GM23338 (cell line): Measurements from ENCODE around the gene HAGH. TPM values are rescaled to one million over a fixed set of nuclear protein-coding genes. Genes with fewer than 3 reads are reported as not detected.

Experiments
- ATAC-seq: fragments of 200-7000 bp; cut with Tn5 transposase; 3 replicates; pipeline ENCODE4 v1.9.1; 2020
- DNase-seq: peaks from one replicate; pipeline ENCODE4 v3.0.0-alpha.2; 2015; ENCODE audit warnings: low spot score
- H2AFZ ChIP-seq: fragments of 200-600 bp; sonication (generic); 2 replicates; pipeline ENCODE4 v1.8.0; 2016; ENCODE audit warnings: antibody characterized with exemption, mild to moderate bottlenecking, moderate library complexity
- H3F3A ChIP-seq: fragments of 200-600 bp; sonication (generic); replicated peaks from 2 replicates; pipeline ENCODE4 v1.8.0; 2017; ENCODE audit warnings: antibody characterized with exemption, mixed run types, low read depth
- H3K27ac ChIP-seq: fragments of 200-600 bp; sonication (generic); 2 replicates; pipeline ENCODE4 v1.6.1; 2016; ENCODE audit warnings: low read depth
- H3K27me3 ChIP-seq: fragments of 200-600 bp; sonication (generic); 2 replicates; pipeline ENCODE4 v1.8.0; 2016; ENCODE audit warnings: mild to moderate bottlenecking, mixed run types, moderate library complexity; ENCODE audit not compliant: insufficient read depth
- H3K36me3 ChIP-seq: fragments of 200-600 bp; sonication (generic); 2 replicates; pipeline ENCODE4 v1.8.0; 2016; ENCODE audit warnings: mild to moderate bottlenecking; ENCODE audit not compliant: insufficient read depth
- H3K4me1 ChIP-seq: fragments of 200-600 bp; sonication (generic); 2 replicates; pipeline ENCODE4 v1.8.0; 2016; ENCODE audit warnings: mild to moderate bottlenecking, moderate library complexity; ENCODE audit not compliant: insufficient read depth
- H3K4me2 ChIP-seq: fragments of 200-600 bp; sonication (generic); 2 replicates; pipeline ENCODE4 v1.7.1; 2017; ENCODE audit warnings: mixed run types
- H3K4me3 ChIP-seq: fragments of 200-600 bp; sonication (generic); 2 replicates; pipeline ENCODE4 v1.6.1; 2016; ENCODE audit warnings: mixed run types
- H3K79me2 ChIP-seq: fragments of 200-600 bp; sonication (generic); replicated peaks from 2 replicates; pipeline ENCODE4 v1.8.0; 2017; ENCODE audit warnings: mild to moderate bottlenecking; ENCODE audit not compliant: insufficient read depth
- H3K9me2 ChIP-seq: fragments of 200-600 bp; sonication (generic); 2 replicates; pipeline ENCODE4 v1.8.0; 2017; ENCODE audit not compliant: insufficient read depth
- H4K20me1 ChIP-seq: fragments of 200-600 bp; sonication (generic); replicated peaks from 2 replicates; pipeline ENCODE4 v1.8.0; 2017; ENCODE audit warnings: mild to moderate bottlenecking; ENCODE audit not compliant: insufficient read depth
- H3K27ac Mint-ChIP-seq: 2 replicates; pipeline ENCODE4 v1.8.0; 2020; ENCODE audit warnings: inconsistent platforms, mild to moderate bottlenecking, moderate library complexity, mixed read lengths
- H3K27me3 Mint-ChIP-seq: 3 replicates; pipeline ENCODE4 v1.8.0; 2022; ENCODE audit warnings: low read depth, mild to moderate bottlenecking, moderate library complexity, mixed read lengths, inconsistent platforms; ENCODE audit not compliant: insufficient read depth, poor library complexity
- H3K36me3 Mint-ChIP-seq: 3 replicates; pipeline ENCODE4 v1.8.0; 2021; ENCODE audit warnings: low read depth, mild to moderate bottlenecking, inconsistent platforms, moderate library complexity, mixed read lengths
- H3K4me1 Mint-ChIP-seq: 3 replicates; pipeline ENCODE4 v1.8.0; 2020; ENCODE audit warnings: mild to moderate bottlenecking, inconsistent platforms, mixed read lengths
- H3K4me3 Mint-ChIP-seq: 3 replicates; pipeline ENCODE4 v1.8.0; 2021; ENCODE audit warnings: moderate library complexity, mild to moderate bottlenecking, inconsistent platforms, mixed read lengths
- H3K9me3 Mint-ChIP-seq: 3 replicates; pipeline ENCODE4 v1.8.0; 2020; ENCODE audit warnings: moderate library complexity, mild to moderate bottlenecking, inconsistent platforms, mixed read lengths
- CTCF ChIP-seq, 2 experiments: fragments of 200-600 bp in 1 of 2; sonication (generic) in 1 of 2; conservative IDR thresholded peaks; 2 replicates each; pipeline versions ENCODE4 v1.5.1 to v1.6.1; 2016 to 2017; ENCODE audit warnings: antibody characterized with exemption in 2 of 2, low read depth in 2 of 2, mild to moderate bottlenecking in 2 of 2, moderate library complexity in 1 of 2
- ETS1 ChIP-seq: IDR thresholded peaks from 2 replicates; pipeline ENCODE4 v1.6.1; 2016; ENCODE audit warnings: antibody characterized with exemption
- EZH2 ChIP-seq: fragments of 200-600 bp; sonication (generic); IDR thresholded peaks from one replicate; pipeline ENCODE4 v1.8.0; 2017; ENCODE audit warnings: antibody characterized with exemption, mild to moderate bottlenecking, low read depth; ENCODE audit not compliant: unreplicated experiment
- EZH2phosphoT487 ChIP-seq: fragments of 200-600 bp; sonication (generic); IDR thresholded peaks from one replicate; pipeline ENCODE4 v1.8.1; 2018; ENCODE audit warnings: antibody characterized with exemption; ENCODE audit not compliant: unreplicated experiment
- JUNB ChIP-seq: IDR thresholded peaks from one replicate; pipeline ENCODE4 v1.6.1; 2016; ENCODE audit warnings: antibody characterized with exemption; ENCODE audit not compliant: unreplicated experiment
- NANOG ChIP-seq: IDR thresholded peaks from 2 replicates; pipeline ENCODE4 v1.6.1; 2016; ENCODE audit warnings: antibody characterized with exemption, borderline replicate concordance
- REST ChIP-seq: IDR thresholded peaks from one replicate; pipeline ENCODE4 v1.6.1; 2018; ENCODE audit warnings: antibody characterized with exemption; ENCODE audit not compliant: unreplicated experiment
- STAT1 ChIP-seq: IDR thresholded peaks from one replicate; pipeline ENCODE4 v1.6.1; 2016; ENCODE audit warnings: antibody characterized with exemption; ENCODE audit not compliant: unreplicated experiment
- ZNF114 ChIP-seq: fragments of 250-450 bp; sonication (Bioruptor Pico); IDR thresholded peaks from 2 replicates; pipeline ENCODE4 v1.5.0; 2020; ENCODE audit warnings: mild to moderate bottlenecking, moderate library complexity
- ZNF331 ChIP-seq: fragments of 250-450 bp; sonication (Bioruptor Pico); IDR thresholded peaks from 2 replicates; pipeline ENCODE4 v1.5.0; 2020; ENCODE audit warnings: low read depth, mild to moderate bottlenecking, moderate library complexity
- ZNF462 ChIP-seq: fragments of 250-450 bp; sonication (Bioruptor Pico); IDR thresholded peaks from 2 replicates; pipeline ENCODE4 v1.5.0; 2020; ENCODE audit warnings: mild to moderate bottlenecking, moderate library complexity
- polyA plus RNA-seq: library from polyadenylated mRNA; unstranded; fragments of >200 nt; fragmentation: Nextera tagmentation; extraction: Ambion mirVana; gene quantifications from 2 replicates; pipeline ENCODE4 v1.2.1, GENCODE V29; 2016
- total RNA-seq: library from RNA; depleted of rRNA; stranded (reverse); fragments of >200 nt; shearing (Covaris generic); gene quantifications from 2 replicates; pipeline ENCODE4 v1.2.3, GENCODE V29; 2014

Gene HAGH
- total and polyA plus RNA-seq, 2 experiments from 2014 or later: 24.7 to 28.9 TPM

GRCh38 chr16:1789643-1790045 lies 37.0 kb downstream of the HAGH start:
- no peak for ATAC-seq
- no peak for DNase-seq
- Histone ChIP-seq H3K4me3 (no peak overlapping the region), H3K36me3 (no peaks in the 10 kb centered on the region), H2AFZ (no peak overlapping the region), H3K79me2 (peaks cover 19% of the 10 kb centered on the region), H3K4me1 (no peaks in the 10 kb centered on the region), H3K9me2 (no peaks in the 10 kb centered on the region), H3K27me3 (no peaks in the 10 kb centered on the region), H3K27ac (no peak overlapping the region), H3K4me2 (no peak overlapping the region), H4K20me1 (peaks cover 9% of the 10 kb centered on the region), H3F3A (no peaks in the 10 kb centered on the region)
- peaks cover 2% of the 10 kb centered on the region; the same call in 1 of the 3 replicates for H3K9me3 Mint-ChIP-seq
- H3K27me3 Mint-ChIP-seq: peaks cover 6% of the 10 kb centered on the region
- H3K27ac Mint-ChIP-seq: no peak overlapping the region
- no peaks in the 10 kb centered on the region for H3K4me1 Mint-ChIP-seq
- H3K36me3 Mint-ChIP-seq: peaks cover 5% of the 10 kb centered on the region; the same call in 1 of the 3 replicates
- H3K4me3 Mint-ChIP-seq: no peak overlapping the region
- TF ChIP-seq JUNB (no peak), ETS1 (no peak), EZH2 (no peak), ZNF114 (CRISPR knock-in tag) (no peak), EZH2phosphoT487 (no peak), CTCF (conservative IDR thresholded peaks at IDR 0.05; ENCODE audit: low read depth in 2 of 2) (no peak), REST (no peak), ZNF331 (CRISPR knock-in tag) (no peak), NANOG (no peak), STAT1 (no peak)

- Histone ChIP-seq H4K20me1 (peaks cover 14% of the 10 kb centered on the region), H3K4me2 (no peak overlapping the region), H3K79me2 (peaks cover 29% of the 10 kb centered on the region), H3K9me2 (no peaks in the 10 kb centered on the region), H3K36me3 (no peaks in the 10 kb centered on the region), H3K27ac (no peak overlapping the region), H3K4me3 (no peak overlapping the region), H3F3A (no peaks in the 10 kb centered on the region), H2AFZ (no peak overlapping the region), H3K4me1 (no peaks in the 10 kb centered on the region), H3K27me3 (no peaks in the 10 kb centered on the region)
- no peaks in the 10 kb centered on the region for H3K4me1 Mint-ChIP-seq
- TF ChIP-seq ZNF462 (CRISPR knock-in tag): no peak
- no peak for TF ChIP-seq ZNF114 (CRISPR knock-in tag)
- ATAC-seq (no peak), DNase-seq (no peak)
- H3K27ac Mint-ChIP-seq: no peak overlapping the region
- no peak overlapping the region for H3K4me3 Mint-ChIP-seq
- peaks cover 2% of the 10 kb centered on the region; the same call in 1 of the 3 replicates for H3K9me3 Mint-ChIP-seq
- H3K36me3 Mint-ChIP-seq: peaks cover 5% of the 10 kb centered on the region; the same call in 1 of the 3 replicates
- H3K27me3 Mint-ChIP-seq: peaks cover 6% of the 10 kb centered on the region
Observed at GRCh38 chr16:1788708-1789100, 37.9 kb downstream of the HAGH start.
